Prostate gland (tissue), 2 donors: ENCODE measurements around the gene DEAF1.

Experiments used
- CTCF ChIP-seq, 4 experiments: fragments of 200-600 bp in 2 of 4; fragments of 450-650 bp in 2 of 4; sonication (generic) in 2 of 4; IDR thresholded peaks; 1 replicate in 3 of 4; 2 replicates in 1 of 4; pipeline ENCODE4 v1.5.1; 2016 to 2019; ENCODE audit warnings: antibody characterized with exemption in 4 of 4, mild to moderate bottlenecking in 2 of 4, moderate library complexity in 2 of 4
- POLR2A ChIP-seq: fragments of 450-650 bp; IDR thresholded peaks from one replicate; pipeline ENCODE4 v1.6.1; 2016; ENCODE audit warnings: antibody characterized with exemption, mild to moderate bottlenecking
- POLR2AphosphoS5 ChIP-seq: sonication (generic); formaldehyde crosslinking; IDR thresholded peaks from one replicate; pipeline ENCODE4 v1.6.1; 2017; ENCODE audit warnings: antibody characterized with exemption

GRCh38 chr11:638631-639331, 56.2 kb downstream of the DEAF1 start:
- TF ChIP-seq CTCF (IDR thresholded peaks at IDR 0.05) (no peak), POLR2AphosphoS5 (no peak), POLR2A (no peak)
